K562 (cell line): ENCODE results near the gene GRB10. TPM values are rescaled to one million over a fixed set of nuclear protein-coding genes. Genes with fewer than 3 reads are reported as not detected.

Source experiments
- CREB1 ChIP-seq, 2 experiments: sonication (generic) in 1 of 2; formaldehyde crosslinking in 1 of 2; IDR thresholded peaks; 2 replicates each; pipeline versions ENCODE4 v1.6.1 to v1.8.0; 2012 to 2022; ENCODE audit warnings: inconsistent platforms in 1 of 2, mild to moderate bottlenecking in 1 of 2, missing genetic modification reagents in 1 of 2, moderate library complexity in 1 of 2
- EP400 ChIP-seq: fragments of 450-650 bp; IDR thresholded peaks from 2 replicates; pipeline ENCODE4 v1.6.1; 2017; ENCODE audit warnings: antibody characterized with exemption, mild to moderate bottlenecking, moderate library complexity
- FOXJ3 ChIP-seq: sonication (generic); formaldehyde crosslinking; IDR thresholded peaks from 2 replicates; pipeline ENCODE4 v1.4.0; 2020; ENCODE audit warnings: mild to moderate bottlenecking, missing genetic modification reagents
- FOXP1 ChIP-seq: sonication (generic); formaldehyde crosslinking; IDR thresholded peaks from 2 replicates; pipeline ENCODE4 v1.8.0; 2022; ENCODE audit warnings: mild to moderate bottlenecking, missing genetic modification reagents
- FOXP4 ChIP-seq: sonication (generic); formaldehyde crosslinking; IDR thresholded peaks from 2 replicates; pipeline ENCODE4 v1.8.0; 2022; ENCODE audit warnings: mild to moderate bottlenecking, missing genetic modification reagents, borderline replicate concordance
- GTF2A2 ChIP-seq: IDR thresholded peaks from 2 replicates; pipeline ENCODE4 v1.6.1; 2016; ENCODE audit warnings: mild to moderate bottlenecking, missing genetic modification characterization, missing compliant biosample characterization
- HNRNPH1 ChIP-seq: fragments of 200-400 bp; formaldehyde crosslinking; optimal IDR thresholded peaks from 2 replicates; pipeline ENCODE3; 2017; ENCODE audit warnings: low read depth, mild to moderate bottlenecking, low read length, moderate library complexity
- HNRNPL ChIP-seq: fragments of 200-400 bp; formaldehyde crosslinking; IDR thresholded peaks from 2 replicates; pipeline ENCODE4 v1.6.1; 2017; ENCODE audit warnings: low read depth, mild to moderate bottlenecking, low read length
- JUN ChIP-seq, 2 experiments: sonication (generic) in 1 of 2; formaldehyde crosslinking in 1 of 2; IDR thresholded peaks; 2 replicates each; pipeline versions ENCODE4 v1.6.1 to v1.8.0; 2012 to 2022; ENCODE audit warnings: borderline replicate concordance in 2 of 2, mild to moderate bottlenecking in 2 of 2, improper control_type of control experiment in 1 of 2, low read depth in 1 of 2, low read length in 1 of 2, missing genetic modification reagents in 1 of 2
- KAT7 ChIP-seq: sonication (generic); formaldehyde crosslinking; IDR thresholded peaks from 2 replicates; pipeline ENCODE4 v1.8.0; 2022; ENCODE audit warnings: missing genetic modification reagents, mild to moderate bottlenecking, borderline replicate concordance
- LEF1 ChIP-seq: fragments of 450-650 bp; IDR thresholded peaks from 2 replicates; pipeline ENCODE4 v1.6.1; 2016; ENCODE audit warnings: mild to moderate bottlenecking
- NCOA2 ChIP-seq, 2 experiments: fragments of 450-650 bp; IDR thresholded peaks; 2 replicates each; pipeline ENCODE4 v1.6.1; 2018; ENCODE audit warnings: mild to moderate bottlenecking in 2 of 2, moderate library complexity in 1 of 2; ENCODE audit not compliant: partially characterized antibody in 2 of 2
- PHF8 ChIP-seq: fragments of 200-600 bp; sonication (generic); IDR thresholded peaks from 2 replicates; pipeline ENCODE4 v1.6.1; 2012; ENCODE audit warnings: mixed run types, mild to moderate bottlenecking, inconsistent platforms, low read length, moderate library complexity, borderline replicate concordance
- PTTG1 ChIP-seq: fragments of 450-650 bp; IDR thresholded peaks from 2 replicates; pipeline ENCODE4 v1.6.1; 2016; ENCODE audit warnings: low read depth, mild to moderate bottlenecking, missing genetic modification characterization, missing compliant biosample characterization
- RHOXF2B ChIP-seq: fragments of 250-450 bp; sonication (Bioruptor Pico); conservative IDR thresholded peaks from 2 replicates; pipeline ENCODE4 v1.5.1; 2021
- SIN3A ChIP-seq, 2 experiments: fragments of 150-350 bp in 1 of 2; IDR thresholded peaks; 2 replicates each; pipeline ENCODE4 v1.6.1; 2011 to 2016; ENCODE audit warnings: borderline replicate concordance in 2 of 2, low read depth in 2 of 2, low read length in 2 of 2, mild to moderate bottlenecking in 2 of 2, moderate library complexity in 2 of 2; ENCODE audit not compliant: control insufficient read depth in 1 of 2
- SRSF1 ChIP-seq: fragments of 200-400 bp; formaldehyde crosslinking; IDR thresholded peaks from 2 replicates; pipeline ENCODE4 v1.6.1; 2017; ENCODE audit warnings: mild to moderate bottlenecking, low read depth, low read length, moderate library complexity
- ZNF124 ChIP-seq: sonication (generic); formaldehyde crosslinking; IDR thresholded peaks from 2 replicates; pipeline ENCODE4 v1.8.1; 2022; ENCODE audit warnings: missing genetic modification reagents
- ZNF197 ChIP-seq: fragments of 200-800 bp; sonication (Bioruptor generic); IDR thresholded peaks from 2 replicates; pipeline ENCODE4 v1.6.1; 2016; ENCODE audit warnings: low read depth, missing genetic modification characterization, missing compliant biosample characterization
- ZNF586 ChIP-seq: fragments of 450-650 bp; formaldehyde crosslinking; conservative IDR thresholded peaks from 2 replicates; pipeline ENCODE4 v1.4.0; 2020; ENCODE audit warnings: mild to moderate bottlenecking, moderate library complexity
- polyA plus RNA-seq, 8 experiments: library from polyadenylated mRNA; depleted of rRNA in 4 of 8; stranded (reverse) in 5 of 8; unstranded in 3 of 8; fragments of >200 nt; fragmentation: Nextera tagmentation in 2 of 8; fragmentation: Illumina TruSeq in 1 of 8; extraction: Ambion mirVana in 2 of 8; extraction: Trizol in 1 of 8; gene quantifications; 2 replicates each; pipeline versions ENCODE4 v1.2.1 to v1.2.3, GENCODE V29; 2011 to 2014; ENCODE audit warnings: inconsistent platforms in 1 of 8, missing spikeins in 1 of 8
- total RNA-seq, 7 experiments: library from RNA; depleted of rRNA in 6 of 7; stranded (reverse); fragments of >200 nt in 6 of 7; fragmentation: Illumina TruSeq in 2 of 7; extraction: Trizol in 2 of 7; gene quantifications; 2 replicates each; pipeline versions ENCODE4 v1.2.1 to v1.2.3, GENCODE V29; 2011 to 2021; ENCODE audit warnings: low replicate concordance in 1 of 7
- TF ChIP-seq, protein P1 (sequence below): sonication (generic); formaldehyde crosslinking; IDR thresholded peaks from 2 replicates; pipeline ENCODE4 v1.8.0; 2023; ENCODE audit warnings: mild to moderate bottlenecking, missing genetic modification reagents

The GRB10 gene
- total and polyA plus RNA-seq, 9 of the 15 experiments (the other 6 are each of a cell fraction or from before 2014, with no cell fraction given): 8.9 to 88.5 (median 40.7) TPM

- TF ChIP-seq FOXP4 (CRISPR knock-in tag) (no peak), CREB1 (IDR thresholded peaks at IDR 0.05) (no peak), CREB1 (CRISPR knock-in tag; IDR thresholded peaks at IDR 0.05) (no peak), HNRNPH1 (no peak), SIN3A (IDR thresholded peaks at IDR 0.05; ENCODE audit: borderline replicate concordance in 2 of 2, control insufficient read depth in 1 of 2, low read depth in 2 of 2, low read length in 2 of 2) (no peak; a peak in 1 of 4 replicates), NCOA2 (IDR thresholded peaks at IDR 0.05; ENCODE audit: partially characterized antibody in 2 of 2) (no peak), ZNF124 (CRISPR knock-in tag) (no peak), RHOXF2B (no peak), FOXJ3 (CRISPR knock-in tag) (no peak), ZNF586 (no peak), KAT7 (CRISPR knock-in tag) (no peak), SRSF1 (no peak), ZNF197 (CRISPR knock-in tag) (0 out of 2 replicates have a peak, but pooled peaks have one; percentile 36), PHF8 (peak; percentile 8; the same call in 1 of the 2 replicates), GTF2A2 (tag) (no peak), PTTG1 (no peak), HNRNPL (no peak), EP400 (peak; percentile 97), LEF1 (peak; percentile 38; the same call in 1 of the 2 replicates), FOXP1 (CRISPR knock-in tag) (0 out of 2 replicates have a peak, but pooled peaks have one; percentile 41), JUN (IDR thresholded peaks at IDR 0.05; ENCODE audit: borderline replicate concordance, low read depth, low read length) (peak; percentile 48; the same call in 1 of the 2 replicates), JUN (CRISPR knock-in tag; IDR thresholded peaks at IDR 0.05; ENCODE audit: borderline replicate concordance) (no peak)
- TF ChIP-seq, protein P1, sequence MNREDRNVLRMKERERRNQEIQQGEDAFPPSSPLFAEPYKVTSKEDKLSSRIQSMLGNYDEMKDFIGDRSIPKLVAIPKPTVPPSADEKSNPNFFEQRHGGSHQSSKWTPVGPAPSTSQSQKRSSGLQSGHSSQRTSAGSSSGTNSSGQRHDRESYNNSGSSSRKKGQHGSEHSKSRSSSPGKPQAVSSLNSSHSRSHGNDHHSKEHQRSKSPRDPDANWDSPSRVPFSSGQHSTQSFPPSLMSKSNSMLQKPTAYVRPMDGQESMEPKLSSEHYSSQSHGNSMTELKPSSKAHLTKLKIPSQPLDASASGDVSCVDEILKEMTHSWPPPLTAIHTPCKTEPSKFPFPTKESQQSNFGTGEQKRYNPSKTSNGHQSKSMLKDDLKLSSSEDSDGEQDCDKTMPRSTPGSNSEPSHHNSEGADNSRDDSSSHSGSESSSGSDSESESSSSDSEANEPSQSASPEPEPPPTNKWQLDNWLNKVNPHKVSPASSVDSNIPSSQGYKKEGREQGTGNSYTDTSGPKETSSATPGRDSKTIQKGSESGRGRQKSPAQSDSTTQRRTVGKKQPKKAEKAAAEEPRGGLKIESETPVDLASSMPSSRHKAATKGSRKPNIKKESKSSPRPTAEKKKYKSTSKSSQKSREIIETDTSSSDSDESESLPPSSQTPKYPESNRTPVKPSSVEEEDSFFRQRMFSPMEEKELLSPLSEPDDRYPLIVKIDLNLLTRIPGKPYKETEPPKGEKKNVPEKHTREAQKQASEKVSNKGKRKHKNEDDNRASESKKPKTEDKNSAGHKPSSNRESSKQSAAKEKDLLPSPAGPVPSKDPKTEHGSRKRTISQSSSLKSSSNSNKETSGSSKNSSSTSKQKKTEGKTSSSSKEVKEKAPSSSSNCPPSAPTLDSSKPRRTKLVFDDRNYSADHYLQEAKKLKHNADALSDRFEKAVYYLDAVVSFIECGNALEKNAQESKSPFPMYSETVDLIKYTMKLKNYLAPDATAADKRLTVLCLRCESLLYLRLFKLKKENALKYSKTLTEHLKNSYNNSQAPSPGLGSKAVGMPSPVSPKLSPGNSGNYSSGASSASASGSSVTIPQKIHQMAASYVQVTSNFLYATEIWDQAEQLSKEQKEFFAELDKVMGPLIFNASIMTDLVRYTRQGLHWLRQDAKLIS (CRISPR knock-in tag): no peak
These were observed 9.8 kb upstream of the GRB10 start (continued) for GRCh38 chr7:50792342-50793119.
